ENCODE results near the gene COL23A1. TPM values are rescaled to one million over a fixed set of nuclear protein-coding genes. Genes with fewer than 3 reads are reported as not detected.

The COL23A1 gene
- total and polyA plus RNA-seq, 2 experiments from 2014 or later, result 4.8 to 8.2 TPM

GRCh38 chr5:178246624-178247279, 343.4 kb downstream of the COL23A1 start:
- Mint-ChIP-seq H3K4me3 (no peak overlapping the region), H3K36me3 (ENCODE audit: low read depth) (no peaks in the 10 kb centered on the region), H3K4me1 (peaks cover 4% of the 10 kb centered on the region), H3K9me3 (no peaks in the 10 kb centered on the region), H3K27me3 (ENCODE audit: insufficient read depth, low read depth, poor library complexity) (peaks cover 7% of the 10 kb centered on the region), H3K27ac (no peak overlapping the region)
- Histone ChIP-seq H3K79me2 (replicated peaks; ENCODE audit: insufficient read depth) (no peaks in the 10 kb centered on the region), H3K4me1 (ENCODE audit: insufficient read depth) (no peaks in the 10 kb centered on the region), H4K20me1 (replicated peaks; ENCODE audit: insufficient read depth) (no peaks in the 10 kb centered on the region), H3K9me2 (ENCODE audit: insufficient read depth) (0 out of 2 replicates have a peak, but pooled peaks cover 4% of the 10 kb centered on the region), H3K27me3 (ENCODE audit: insufficient read depth) (no peaks in the 10 kb centered on the region), H3K4me2 (no peak overlapping the region), H3F3A (replicated peaks; ENCODE audit: low read depth) (no peaks in the 10 kb centered on the region), H3K27ac (ENCODE audit: low read depth) (no peak overlapping the region), H3K36me3 (ENCODE audit: insufficient read depth) (no peaks in the 10 kb centered on the region), H3K4me3 (no peak overlapping the region), H2AFZ (no peak overlapping the region)
- TF ChIP-seq EZH2 (IDR thresholded peaks at IDR 0.05; ENCODE audit: low read depth, unreplicated experiment) (no peak), STAT1 (IDR thresholded peaks at IDR 0.05; ENCODE audit: unreplicated experiment) (no peak), EZH2phosphoT487 (IDR thresholded peaks at IDR 0.05; ENCODE audit: unreplicated experiment) (no peak), ZNF114 (CRISPR knock-in tag; IDR thresholded peaks at IDR 0.05) (no peak), CREB1 (CRISPR knock-in tag; IDR thresholded peaks at IDR 0.05; ENCODE audit: low read depth) (no peak), REST (IDR thresholded peaks at IDR 0.05; ENCODE audit: unreplicated experiment) (no peak), ZNF331 (CRISPR knock-in tag; IDR thresholded peaks at IDR 0.05; ENCODE audit: low read depth) (no peak), ZNF462 (CRISPR knock-in tag; IDR thresholded peaks at IDR 0.05) (no peak), CTCF (conservative IDR thresholded peaks at IDR 0.05; ENCODE audit: low read depth in 2 of 2) (no peak), NANOG (IDR thresholded peaks at IDR 0.05; ENCODE audit: borderline replicate concordance) (no peak), POLR2AphosphoS5 (IDR thresholded peaks at IDR 0.05; ENCODE audit: low read depth) (no peak), JUNB (IDR thresholded peaks at IDR 0.05; ENCODE audit: unreplicated experiment) (no peak), ETS1 (IDR thresholded peaks at IDR 0.05) (no peak)
- DNase-seq (ENCODE audit: low spot score), result no peak
- ATAC-seq, result no peak

Measured in GM23338 (cell line).